GM15510 (cell line): Measurements from ENCODE around the gene MEGF6.

Experiments
- POLR2A ChIP-seq: IDR thresholded peaks from 3 replicates; pipeline ENCODE4 v1.6.1; 2011; ENCODE audit warnings: borderline replicate concordance; ENCODE audit not compliant: insufficient read length; ENCODE audit errors: extremely low read depth

Gene MEGF6

GRCh38 chr1:3479511-3480368 is 131.6 kb downstream of the MEGF6 start:
- TF ChIP-seq POLR2A: no peak

- no peak for TF ChIP-seq POLR2A
Observed at GRCh38 chr1:3478187-3478586, 133.1 kb downstream of the MEGF6 start.

GRCh38 chr1:3477241-3477995 is 133.9 kb downstream of the MEGF6 start:
- no peak for TF ChIP-seq POLR2A

GRCh38 chr1:3476666-3477065 is 134.6 kb downstream of the MEGF6 start:
- TF ChIP-seq POLR2A: no peak

GRCh38 chr1:3475839-3476573 is 135.3 kb downstream of the MEGF6 start:
- no peak for TF ChIP-seq POLR2A

GRCh38 chr1:3474421-3474820 is 136.9 kb downstream of the MEGF6 start:
- no peak for TF ChIP-seq POLR2A

GRCh38 chr1:3474016-3474415 is 137.3 kb downstream of the MEGF6 start:
- no peak for TF ChIP-seq POLR2A

GRCh38 chr1:3473381-3473844 is 137.9 kb downstream of the MEGF6 start:
- no peak for TF ChIP-seq POLR2A

- no peak for TF ChIP-seq POLR2A
Observed at GRCh38 chr1:3472906-3473305, 138.4 kb downstream of the MEGF6 start.

GRCh38 chr1:3472088-3472850 is 139.0 kb downstream of the MEGF6 start:
- no peak for TF ChIP-seq POLR2A

- TF ChIP-seq POLR2A: no peak
Observed at GRCh38 chr1:3471356-3472087, 139.8 kb downstream of the MEGF6 start.

GRCh38 chr1:3470650-3471355 is 140.5 kb downstream of the MEGF6 start:
- TF ChIP-seq POLR2A: no peak
